A549 (cell line): Measurements from ENCODE around the gene LRRC7. TPM values are rescaled to one million over a fixed set of nuclear protein-coding genes. Genes with fewer than 3 reads are reported as not detected.

Source experiments
- ATAC-seq, 2 experiments: fragments of 200-7000 bp in 1 of 2; fragments of >200 bp in 1 of 2; cut with Nextera tagmentation in 1 of 2; cut with Tn5 transposase in 1 of 2; 3 replicates each; pipeline versions ENCODE4 v1.8.0 to v1.9.1; 2018 to 2020; ENCODE audit warnings: mild to moderate bottlenecking in 1 of 2, moderate library complexity in 1 of 2
- CTCF ChIA-PET: fragments of 300-600 bp; sonication (Branson Sonifier 250); formaldehyde crosslinking; extraction: SDS; loops from one replicate; lab custom pipeline; 2021; ENCODE audit warnings: antibody characterized with exemption, inconsistent platforms; lab: Yijun Ruan, JAX
- POLR2A ChIA-PET: fragments of 350-600 bp; formaldehyde crosslinking; extraction: SDS; loops from one replicate; lab custom pipeline; 2021; ENCODE audit warnings: antibody characterized with exemption, inconsistent platforms; lab: Yijun Ruan, JAX
- DNase-seq, 2 experiments: peaks; one replicate each; pipeline versions ENCODE4 v3.0.0 to v3.0.0-alpha.2; 2011 to 2016; ENCODE audit warnings: low read depth in 1 of 2, low spot score in 1 of 2
- FAIRE-seq: peaks from 2 replicates; lab custom pipeline; 2011; peaks lifted over from hg19 to GRCh38; lab: Jason Lieb, UNC
- H3K27ac ChIP-seq, 2 experiments: fragments of >200 bp; sonication (Bioruptor Twin); formaldehyde crosslinking; 3 replicates each; pipeline ENCODE4 v1.5.1; 2016 to 2017
- H3K4me1 ChIP-seq: fragments of >200 bp; sonication (Bioruptor Twin); formaldehyde crosslinking; 3 replicates; pipeline ENCODE4 v1.6.1; 2016
- H3K4me2 ChIP-seq: fragments of >200 bp; sonication (Bioruptor Twin); formaldehyde crosslinking; 3 replicates; pipeline ENCODE4 v1.6.1; 2016
- H3K4me3 ChIP-seq: fragments of >200 bp; sonication (Bioruptor Twin); formaldehyde crosslinking; 3 replicates; pipeline ENCODE4 v1.5.1; 2016
- H3K9me3 ChIP-seq: fragments of >200 bp; sonication (Bioruptor Twin); formaldehyde crosslinking; 3 replicates; pipeline ENCODE4 v1.6.1; 2016
- ATOH8 ChIP-seq: fragments of 250-450 bp; sonication (Bioruptor Pico); IDR thresholded peaks from 2 replicates; pipeline ENCODE4 v1.5.0; 2020; ENCODE audit warnings: low read depth, mild to moderate bottlenecking, moderate library complexity
- CBX2 ChIP-seq: fragments of 200-600 bp; sonication (generic); IDR thresholded peaks from 2 replicates; pipeline ENCODE4 v1.6.1; 2016; ENCODE audit warnings: low read depth, mild to moderate bottlenecking, borderline replicate concordance
- CBX8 ChIP-seq: fragments of 200-600 bp; sonication (generic); IDR thresholded peaks from 2 replicates; pipeline ENCODE4 v1.6.1; 2016
- CHD2 ChIP-seq: fragments of 150-350 bp; IDR thresholded peaks from 2 replicates; pipeline ENCODE4 v1.6.1; 2014; ENCODE audit warnings: low read length; ENCODE audit not compliant: partially characterized antibody
- CHD4 ChIP-seq: fragments of 200-600 bp; sonication (generic); IDR thresholded peaks from 2 replicates; pipeline ENCODE4 v1.6.1; 2016; ENCODE audit warnings: antibody characterized with exemption, mild to moderate bottlenecking, borderline replicate concordance
- E2F6 ChIP-seq: IDR thresholded peaks from 2 replicates; pipeline ENCODE4 v1.6.1; 2012; ENCODE audit warnings: low read depth, borderline replicate concordance
- EHF ChIP-seq: fragments of 250-450 bp; sonication (Bioruptor Pico); IDR thresholded peaks from 2 replicates; pipeline ENCODE4 v1.5.0; 2020; ENCODE audit warnings: mild to moderate bottlenecking
- EP300 ChIP-seq, 2 experiments: fragments of >200 bp; sonication (Bioruptor Twin); formaldehyde crosslinking; IDR thresholded peaks; 2 replicates in 1 of 2; 3 replicates in 1 of 2; pipeline ENCODE4 v1.6.1; 2016 to 2017
- FOSB ChIP-seq: fragments of 250-450 bp; sonication (Bioruptor Pico); IDR thresholded peaks from 2 replicates; pipeline ENCODE4 v1.5.0; 2020; ENCODE audit warnings: mild to moderate bottlenecking, moderate library complexity
- FOXS1 ChIP-seq: fragments of 250-450 bp; sonication (Bioruptor Pico); IDR thresholded peaks from 2 replicates; pipeline ENCODE4 v1.5.0; 2020; ENCODE audit warnings: mild to moderate bottlenecking, moderate library complexity
- HDAC2 ChIP-seq: fragments of 200-600 bp; sonication (generic); IDR thresholded peaks from 2 replicates; pipeline ENCODE4 v1.6.1; 2016
- HEYL ChIP-seq: fragments of 250-450 bp; sonication (Bioruptor Pico); IDR thresholded peaks from 2 replicates; pipeline ENCODE4 v1.8.0; 2021; ENCODE audit warnings: mild to moderate bottlenecking, moderate library complexity
- HOXB13 ChIP-seq: fragments of 250-450 bp; sonication (Bioruptor Pico); IDR thresholded peaks from 2 replicates; pipeline ENCODE4 v1.5.0; 2020; ENCODE audit warnings: low read depth, mild to moderate bottlenecking, moderate library complexity
- HOXB5 ChIP-seq: fragments of 250-450 bp; sonication (Bioruptor Pico); IDR thresholded peaks from 2 replicates; pipeline ENCODE4 v1.5.0; 2020; ENCODE audit warnings: mild to moderate bottlenecking, moderate library complexity
- JUN ChIP-seq, 2 experiments: fragments of >200 bp; sonication (Bioruptor Twin); formaldehyde crosslinking; IDR thresholded peaks; 2 replicates in 1 of 2; 3 replicates in 1 of 2; pipeline ENCODE4 v1.6.1; 2016 to 2017
- JUNB ChIP-seq: fragments of >200 bp; sonication (Bioruptor Twin); formaldehyde crosslinking; IDR thresholded peaks from 2 replicates; pipeline ENCODE4 v1.6.1; 2016
- MAZ ChIP-seq: fragments of 150-350 bp; IDR thresholded peaks from 2 replicates; pipeline ENCODE4 v1.6.1; 2014; ENCODE audit warnings: antibody characterized with exemption, low read depth, low read length, borderline replicate concordance
- NR3C1 ChIP-seq: fragments of >200 bp; sonication (Bioruptor Twin); formaldehyde crosslinking; IDR thresholded peaks from 3 replicates; pipeline ENCODE4 v1.6.1; 2017
- POLR2AphosphoS2 ChIP-seq: conservative IDR thresholded peaks from 2 replicates; pipeline ENCODE4 v1.6.1; 2012; ENCODE audit warnings: low read length, improper control_type of control experiment, inconsistent platforms
- RARB ChIP-seq: fragments of 250-450 bp; sonication (Bioruptor Pico); IDR thresholded peaks from 2 replicates; pipeline ENCODE4 v1.8.0; 2021; ENCODE audit warnings: mild to moderate bottlenecking, moderate library complexity
- RFX5 ChIP-seq: fragments of 450-650 bp; IDR thresholded peaks from 2 replicates; pipeline ENCODE4 v1.7.1; 2014; ENCODE audit warnings: antibody characterized with exemption, mild to moderate bottlenecking, moderate library complexity
- SMC3 ChIP-seq: fragments of >200 bp; sonication (Bioruptor Twin); formaldehyde crosslinking; IDR thresholded peaks from 3 replicates; pipeline ENCODE4 v1.6.1; 2018; ENCODE audit warnings: inconsistent platforms
- SREBF2 ChIP-seq: fragments of 450-650 bp; IDR thresholded peaks from 2 replicates; pipeline ENCODE4 v1.6.1; 2014; ENCODE audit warnings: mild to moderate bottlenecking, moderate library complexity
- ZC3H11A ChIP-seq: fragments of 450-650 bp; IDR thresholded peaks from 2 replicates; pipeline ENCODE4 v1.6.1; 2014; ENCODE audit warnings: antibody characterized with exemption, mild to moderate bottlenecking
- ZFP36 ChIP-seq: fragments of 450-650 bp; IDR thresholded peaks from 2 replicates; pipeline ENCODE4 v1.6.1; 2014; ENCODE audit warnings: borderline replicate concordance; ENCODE audit not compliant: partially characterized antibody
- ZNF302 ChIP-seq: fragments of 250-450 bp; sonication (Bioruptor Pico); IDR thresholded peaks from 2 replicates; pipeline ENCODE4 v1.9.0; 2021; ENCODE audit warnings: inconsistent platforms, mild to moderate bottlenecking, moderate library complexity
- ZSCAN20 ChIP-seq: fragments of 250-450 bp; sonication (Bioruptor Pico); IDR thresholded peaks from 2 replicates; pipeline ENCODE4 v1.8.0; 2022; ENCODE audit warnings: mild to moderate bottlenecking, moderate library complexity
- WGBS: methylation state at CpG from one replicate; pipeline ENCODE4 v1.1.6; 2017; ENCODE audit errors: missing lambda C conversion rate; 5-methylcytosine and 5-hydroxymethylcytosine counted together
- polyA plus RNA-seq, 4 experiments: library from polyadenylated mRNA; depleted of rRNA in 3 of 4; stranded (reverse); fragments of >200 nt; fragmentation: RNase III in 1 of 4; extraction: RNeasy Plus Mini Kit Qiagen cat#74134 plus additional on column Dnase treatment in 1 of 4; gene quantifications; 2 replicates in 3 of 4; 3 replicates in 1 of 4; pipeline ENCODE4 v1.2.3, GENCODE V29; 2011 to 2017
- TF ChIP-seq, protein P1 (sequence below): IDR thresholded peaks from 2 replicates; pipeline ENCODE4 v1.6.1; 2012
- TF ChIP-seq, protein P2 (sequence below): fragments of >200 bp; sonication (Bioruptor Twin); formaldehyde crosslinking; IDR thresholded peaks from 2 replicates; pipeline ENCODE4 v1.6.1; 2016
- TF ChIP-seq, protein P3 (sequence below): IDR thresholded peaks from 2 replicates; pipeline ENCODE4 v1.6.1; 2012
- TF ChIP-seq, protein P4 (sequence below): fragments of 450-650 bp; IDR thresholded peaks from 2 replicates; pipeline ENCODE4 v1.6.1; 2014; ENCODE audit warnings: antibody characterized with exemption
- TF ChIP-seq, protein P5 (sequence below): fragments of 150-350 bp; IDR thresholded peaks from 2 replicates; pipeline ENCODE4 v1.6.1; 2014; ENCODE audit warnings: low read depth, mild to moderate bottlenecking, low read length

LRRC7 gene
- polyA plus RNA-seq, 2 of the 4 experiments (the other 2 are of a cell fraction) = not detected

DNA sequence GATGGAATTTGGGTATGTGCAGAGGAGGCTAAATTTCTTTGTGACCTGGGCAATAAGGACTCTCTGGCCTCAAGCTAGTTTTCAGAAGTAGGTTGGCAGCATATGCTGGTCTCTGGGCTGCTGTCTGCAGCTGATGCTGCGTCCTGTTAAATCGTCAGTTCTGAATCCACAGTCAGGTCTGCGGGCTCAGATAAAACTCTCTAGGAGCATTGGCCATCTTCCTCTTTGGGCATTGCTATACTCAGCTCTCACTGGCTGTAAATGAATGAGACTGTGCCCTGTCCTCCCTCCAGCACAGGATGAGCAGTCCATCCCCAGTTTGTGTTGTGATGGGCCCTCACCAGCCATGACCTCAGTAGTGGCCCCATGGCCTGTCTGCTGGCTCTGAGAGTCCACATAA, 365.0 kb downstream of the LRRC7 start:
- 8% methylated on average over 3 of the region's 3 CpGs for WGBS

GRCh38 chr1:69940231-69940630, 372.5 kb downstream of the LRRC7 start:
- Histone ChIP-seq H3K9me3 (no peaks in the 10 kb centered on the region), H3K4me3 (no peak overlapping the region)
- no peak for ATAC-seq
- CTCF ChIA-PET = no interaction called here
- TF ChIP-seq FOSB (CRISPR knock-in tag) (no peak), HOXB5 (CRISPR knock-in tag) (no peak), HDAC2 (no peak), CHD2 (no peak), SMC3 (no peak), JUN (IDR thresholded peaks at IDR 0.05) (no peak)
- TF ChIP-seq, all 56 proteins: peak for 0
- FAIRE-seq (no peak), DNase-seq (no peak)
- H3K4me2 ChIP-seq = no peak overlapping the region
- no peaks in the 10 kb centered on the region for H3K4me1 ChIP-seq
- no peak overlapping the region for H3K27ac ChIP-seq
- POLR2A ChIA-PET = no interaction called here
- WGBS = 3% methylated on average over 6 of the region's 6 CpGs

More for the DNA sequence above, 365.0 kb downstream of the LRRC7 start:
- ATAC-seq = no peak
- DNase-seq = no peak
- no peak for TF ChIP-seq EP300 (IDR thresholded peaks at IDR 0.05)
- no peak for TF ChIP-seq E2F6
- no peak for TF ChIP-seq CBX2
- no peak for TF ChIP-seq EHF (CRISPR knock-in tag)
- no peak for TF ChIP-seq HEYL (CRISPR knock-in tag)
- TF ChIP-seq POLR2AphosphoS2 = no peak
- no peak for TF ChIP-seq SREBF2
- TF ChIP-seq ZNF302 (CRISPR knock-in tag) = no peak
- no peak for TF ChIP-seq RARB
- TF ChIP-seq ZSCAN20 = no peak
- TF ChIP-seq CHD2 = no peak
- no peak for TF ChIP-seq ZC3H11A
- TF ChIP-seq NR3C1 = no peak
- TF ChIP-seq, protein P1, sequence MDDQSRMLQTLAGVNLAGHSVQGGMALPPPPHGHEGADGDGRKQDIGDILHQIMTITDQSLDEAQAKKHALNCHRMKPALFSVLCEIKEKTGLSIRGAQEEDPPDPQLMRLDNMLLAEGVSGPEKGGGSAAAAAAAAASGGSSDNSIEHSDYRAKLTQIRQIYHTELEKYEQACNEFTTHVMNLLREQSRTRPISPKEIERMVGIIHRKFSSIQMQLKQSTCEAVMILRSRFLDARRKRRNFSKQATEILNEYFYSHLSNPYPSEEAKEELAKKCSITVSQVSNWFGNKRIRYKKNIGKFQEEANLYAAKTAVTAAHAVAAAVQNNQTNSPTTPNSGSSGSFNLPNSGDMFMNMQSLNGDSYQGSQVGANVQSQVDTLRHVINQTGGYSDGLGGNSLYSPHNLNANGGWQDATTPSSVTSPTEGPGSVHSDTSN = no peak
- no peak for TF ChIP-seq SMC3
- TF ChIP-seq, protein P2, sequence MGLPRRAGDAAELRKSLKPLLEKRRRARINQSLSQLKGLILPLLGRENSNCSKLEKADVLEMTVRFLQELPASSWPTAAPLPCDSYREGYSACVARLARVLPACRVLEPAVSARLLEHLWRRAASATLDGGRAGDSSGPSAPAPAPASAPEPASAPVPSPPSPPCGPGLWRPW = no peak
- TF ChIP-seq CHD4 = no peak
- no peak for FAIRE-seq
- Histone ChIP-seq H3K4me1 (no peaks in the 10 kb centered on the region), H3K27ac (no peak overlapping the region), H3K4me2 (no peak overlapping the region), H3K4me3 (no peak overlapping the region), H3K9me3 (no peaks in the 10 kb centered on the region)
- ChIA-PET POLR2A (no interaction called here), CTCF (no interaction called here)

DNA sequence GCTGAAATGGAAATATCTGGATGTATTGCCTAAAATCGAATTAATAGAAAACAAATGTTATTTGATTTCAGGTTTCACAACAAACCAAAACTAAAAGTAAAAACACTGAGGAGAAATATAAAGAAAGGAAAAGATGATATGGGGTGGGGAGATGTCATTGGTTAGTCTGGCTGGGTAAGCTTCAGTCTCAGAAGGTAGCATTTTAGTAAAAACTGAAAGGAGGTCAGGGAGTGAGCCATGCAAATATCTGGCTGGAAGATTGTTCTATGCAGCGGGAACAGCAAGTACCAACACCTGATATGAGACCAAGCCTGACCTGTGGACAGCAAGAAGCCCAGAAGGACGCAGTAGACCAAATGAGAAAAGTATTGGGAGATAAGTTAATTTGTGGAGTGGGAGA, 373.1 kb downstream of the LRRC7 start:
- TF ChIP-seq, protein P3, sequence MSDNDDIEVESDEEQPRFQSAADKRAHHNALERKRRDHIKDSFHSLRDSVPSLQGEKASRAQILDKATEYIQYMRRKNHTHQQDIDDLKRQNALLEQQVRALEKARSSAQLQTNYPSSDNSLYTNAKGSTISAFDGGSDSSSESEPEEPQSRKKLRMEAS = no peak
- TF ChIP-seq ZSCAN20 = no peak
- TF ChIP-seq, protein P4, sequence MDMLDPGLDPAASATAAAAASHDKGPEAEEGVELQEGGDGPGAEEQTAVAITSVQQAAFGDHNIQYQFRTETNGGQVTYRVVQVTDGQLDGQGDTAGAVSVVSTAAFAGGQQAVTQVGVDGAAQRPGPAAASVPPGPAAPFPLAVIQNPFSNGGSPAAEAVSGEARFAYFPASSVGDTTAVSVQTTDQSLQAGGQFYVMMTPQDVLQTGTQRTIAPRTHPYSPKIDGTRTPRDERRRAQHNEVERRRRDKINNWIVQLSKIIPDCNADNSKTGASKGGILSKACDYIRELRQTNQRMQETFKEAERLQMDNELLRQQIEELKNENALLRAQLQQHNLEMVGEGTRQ = no peak
- TF ChIP-seq, protein P5, sequence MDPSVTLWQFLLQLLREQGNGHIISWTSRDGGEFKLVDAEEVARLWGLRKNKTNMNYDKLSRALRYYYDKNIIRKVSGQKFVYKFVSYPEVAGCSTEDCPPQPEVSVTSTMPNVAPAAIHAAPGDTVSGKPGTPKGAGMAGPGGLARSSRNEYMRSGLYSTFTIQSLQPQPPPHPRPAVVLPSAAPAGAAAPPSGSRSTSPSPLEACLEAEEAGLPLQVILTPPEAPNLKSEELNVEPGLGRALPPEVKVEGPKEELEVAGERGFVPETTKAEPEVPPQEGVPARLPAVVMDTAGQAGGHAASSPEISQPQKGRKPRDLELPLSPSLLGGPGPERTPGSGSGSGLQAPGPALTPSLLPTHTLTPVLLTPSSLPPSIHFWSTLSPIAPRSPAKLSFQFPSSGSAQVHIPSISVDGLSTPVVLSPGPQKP = no peak
- no peak for TF ChIP-seq ZFP36
- TF ChIP-seq JUNB = no peak
- no peak for TF ChIP-seq MAZ
- no peak for TF ChIP-seq ATOH8 (CRISPR knock-in tag)
- TF ChIP-seq FOSB (CRISPR knock-in tag) = no peak
- TF ChIP-seq RFX5 = no peak
- no peak for TF ChIP-seq HOXB13 (CRISPR knock-in tag)
- TF ChIP-seq CBX8 = no peak
- no peak for TF ChIP-seq CHD2
- no peak for TF ChIP-seq FOXS1 (CRISPR knock-in tag)
- TF ChIP-seq CHD4 = no peak
- TF ChIP-seq, all 56 proteins: peak for 0
- Histone ChIP-seq H3K9me3 (no peaks in the 10 kb centered on the region), H3K4me1 (no peaks in the 10 kb centered on the region), H3K27ac (no peak overlapping the region), H3K4me3 (no peak overlapping the region), H3K4me2 (no peak overlapping the region)
- ChIA-PET CTCF (no interaction called here), POLR2A (no interaction called here)
- WGBS = 0% methylated on average over 3 of the region's 3 CpGs
- no peak for DNase-seq
- no peak for ATAC-seq
- no peak for FAIRE-seq
